NCI-H187 treated with DMSO at 0.1 percent for 48 hours (cell line): Measurements from ENCODE around the gene CDKN2AIPNL.
"Not testable (repeated sequence)": the region's sequence is repeated elsewhere in the genome, so short reads cannot be mapped to it uniquely, and the experiment has no call there.

Experiments
- DNase-seq: peaks from one replicate; lab custom pipeline; 2025; lab: John Stamatoyannopoulos, UW

Gene CDKN2AIPNL

GRCh38 chr5:134437847-134438581 is 26.3 kb upstream of the CDKN2AIPNL start:
- no peak for DNase-seq

GRCh38 chr5:134437340-134437846 is 25.7 kb upstream of the CDKN2AIPNL start:
- DNase-seq = no peak

GRCh38 chr5:134436523-134437339 is 25.1 kb upstream of the CDKN2AIPNL start:
- DNase-seq = peak; percentile 54

GRCh38 chr5:134435560-134435959 is 23.9 kb upstream of the CDKN2AIPNL start:
- no peak for DNase-seq

GRCh38 chr5:134432677-134433359 is 21.1 kb upstream of the CDKN2AIPNL start:
- DNase-seq = no peak

DNA sequence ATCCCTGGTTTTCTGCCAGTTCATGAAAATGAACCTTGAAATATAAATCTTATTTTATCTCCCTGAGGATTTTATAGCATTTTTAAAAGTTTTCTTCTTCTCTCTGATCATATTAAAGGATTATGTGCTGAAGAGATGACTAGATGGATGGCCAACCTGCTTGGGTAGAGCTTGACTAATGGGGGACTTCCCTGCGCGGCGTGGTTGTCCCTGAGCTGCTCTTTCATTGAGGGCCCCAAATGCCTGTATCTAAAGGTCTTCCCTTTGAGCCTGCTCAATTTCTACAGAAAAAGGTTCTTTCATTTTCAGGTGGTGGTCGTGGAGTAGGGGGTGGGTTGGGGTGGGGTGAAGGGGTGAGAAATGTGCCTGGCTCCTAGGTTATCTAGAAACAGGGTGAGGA is 20.5 kb upstream of the CDKN2AIPNL start:
- no peak for DNase-seq

DNA sequence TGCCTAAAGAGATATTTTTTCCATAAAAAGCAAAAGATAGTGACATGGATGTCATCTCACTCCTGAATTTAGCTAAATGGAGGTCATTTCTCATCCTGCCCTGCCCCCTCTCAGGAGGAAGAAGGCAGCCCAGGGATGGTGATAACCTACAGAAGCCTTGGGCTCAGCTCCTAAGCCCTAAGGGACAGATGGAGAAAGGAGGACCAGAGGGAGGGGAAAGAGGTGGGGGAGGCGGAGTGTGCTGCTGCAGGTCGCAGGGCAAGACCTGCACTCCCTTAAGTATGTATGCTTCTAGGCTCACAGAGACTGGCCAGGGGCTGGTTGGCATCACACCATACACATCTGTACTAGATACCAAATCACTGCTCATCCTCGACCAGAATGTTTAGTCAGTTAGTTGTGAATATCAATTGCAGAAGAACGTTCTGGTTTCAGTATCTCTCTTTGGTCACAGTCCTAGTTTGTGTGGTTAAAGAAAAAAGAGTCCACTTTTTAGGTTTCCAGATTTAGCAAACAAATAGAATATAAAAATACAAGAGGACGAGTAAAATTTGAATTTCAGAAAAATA is 18.4 kb upstream of the CDKN2AIPNL start:
- DNase-seq = no peak

DNA sequence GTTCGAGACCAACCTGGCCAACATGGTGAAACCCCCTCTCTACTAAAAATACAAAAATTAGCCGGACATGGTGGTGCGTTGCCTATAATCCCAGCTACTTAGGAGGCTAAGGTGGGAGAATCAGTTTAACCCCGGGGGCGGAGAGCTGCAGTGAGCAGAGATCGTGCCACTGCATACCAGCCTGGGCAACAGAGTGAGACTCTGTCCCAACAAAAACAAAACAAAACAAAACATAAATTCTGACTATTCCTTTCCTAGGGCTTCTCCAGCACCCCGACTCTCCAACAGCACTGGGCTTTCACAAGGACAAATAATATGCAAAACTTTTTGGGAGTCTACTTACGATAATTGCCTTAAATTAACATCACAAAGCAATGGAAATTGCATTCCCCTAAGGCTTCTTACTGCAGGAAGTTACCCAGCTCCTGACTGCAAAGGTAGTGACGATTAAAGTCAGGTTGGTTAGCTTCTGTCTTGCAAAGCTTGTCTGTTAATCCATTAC is 15.9 kb upstream of the CDKN2AIPNL start:
- no peak for DNase-seq

- no peak for DNase-seq
Measured at GRCh38 chr5:134426361-134426760, 14.7 kb upstream of the CDKN2AIPNL start.

- DNase-seq = no peak
Measured at GRCh38 chr5:134423376-134423775, 11.7 kb upstream of the CDKN2AIPNL start.

GRCh38 chr5:134422791-134423365 is 11.2 kb upstream of the CDKN2AIPNL start:
- no peak for DNase-seq

GRCh38 chr5:134421038-134421437 is 9.4 kb upstream of the CDKN2AIPNL start:
- not testable (repeated sequence) for DNase-seq

DNA sequence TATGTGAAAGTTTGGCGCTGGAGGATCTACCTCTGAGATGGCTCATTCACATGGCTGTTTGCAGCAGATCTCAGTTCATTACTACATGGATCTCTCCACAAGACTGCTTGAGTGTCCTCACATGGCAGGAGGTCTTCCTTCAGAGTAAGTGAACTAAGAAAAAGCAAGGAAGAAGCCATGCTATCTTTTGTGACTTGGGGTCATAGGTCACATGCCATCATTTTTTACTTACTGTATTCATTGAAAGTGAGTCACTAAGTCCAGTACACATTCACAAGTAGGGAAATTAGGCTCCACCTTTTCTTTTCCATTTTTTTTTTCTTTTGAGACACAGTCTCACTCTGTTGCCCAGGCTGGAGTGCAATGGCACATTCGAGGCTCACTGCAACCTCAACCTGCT is 8.7 kb upstream of the CDKN2AIPNL start:
- DNase-seq = no peak

DNA sequence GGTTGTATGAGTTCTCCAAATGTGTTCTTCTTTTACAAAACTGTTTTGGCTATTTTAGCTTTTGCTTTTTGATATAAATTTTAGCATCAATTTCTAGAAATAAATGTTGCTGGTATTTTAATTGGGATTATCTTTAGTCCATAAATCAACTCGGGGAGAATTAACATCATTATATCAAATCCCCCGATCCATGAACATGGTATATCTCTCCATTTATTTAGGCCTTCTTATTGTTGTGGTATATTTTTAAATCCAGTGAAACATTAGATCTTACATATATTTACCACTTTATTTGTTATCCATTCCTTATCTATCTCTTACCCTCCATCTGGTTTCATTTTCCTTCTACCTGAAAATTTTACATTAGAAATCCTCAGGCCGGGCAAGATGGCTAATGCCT is 7.3 kb upstream of the CDKN2AIPNL start:
- DNase-seq = no peak

GRCh38 chr5:134417707-134418106 is 6.0 kb upstream of the CDKN2AIPNL start:
- DNase-seq = no peak

DNA sequence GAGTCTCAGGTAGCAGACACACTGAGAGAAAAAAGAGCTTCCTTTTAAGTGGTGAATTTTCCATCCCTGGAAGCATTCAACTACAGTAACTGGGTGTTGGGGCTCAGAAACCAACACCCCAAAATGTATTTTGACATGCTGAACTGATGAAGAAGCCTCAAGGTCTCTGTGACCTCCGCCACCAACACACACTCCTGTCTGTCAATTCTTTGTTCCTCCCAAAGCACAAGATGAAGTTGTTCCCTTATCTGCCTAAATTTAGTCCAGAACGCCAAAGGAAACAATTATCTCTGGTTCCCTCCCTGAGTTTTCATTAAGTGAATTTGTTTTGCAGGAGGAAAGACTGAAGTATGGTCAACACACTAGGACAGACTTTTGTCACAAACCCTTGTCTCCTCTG is 1.4 kb upstream of the CDKN2AIPNL start:
- no peak for DNase-seq

- DNase-seq = no peak
Measured at GRCh38 chr5:134411228-134411545, 494 bp downstream of the CDKN2AIPNL start.

DNA sequence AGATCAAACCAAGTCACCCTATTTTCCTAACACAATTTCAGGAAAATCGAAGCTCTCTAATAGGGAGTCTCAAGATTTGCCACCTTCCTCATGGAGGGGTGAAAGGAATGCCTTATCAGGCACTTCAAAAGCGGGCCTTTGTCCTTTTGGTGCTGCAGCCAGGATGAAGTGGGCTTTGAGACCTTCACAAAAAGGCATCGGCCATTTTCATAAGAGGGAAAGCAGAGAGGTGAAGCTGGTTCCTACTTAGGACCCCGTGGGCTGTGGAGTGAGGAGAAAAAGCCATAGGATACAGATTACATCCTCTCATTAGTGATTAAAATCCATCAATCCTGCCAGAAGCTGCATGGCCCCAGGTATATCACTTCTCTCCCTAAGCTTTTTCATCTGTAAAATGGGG is 859 bp downstream of the CDKN2AIPNL start:
- no peak for DNase-seq

- DNase-seq = no peak
Measured at GRCh38 chr5:134409321-134409720, 2.4 kb downstream of the CDKN2AIPNL start.

- no peak for DNase-seq
Measured at GRCh38 chr5:134406390-134406789, 5.3 kb downstream of the CDKN2AIPNL start.

DNA sequence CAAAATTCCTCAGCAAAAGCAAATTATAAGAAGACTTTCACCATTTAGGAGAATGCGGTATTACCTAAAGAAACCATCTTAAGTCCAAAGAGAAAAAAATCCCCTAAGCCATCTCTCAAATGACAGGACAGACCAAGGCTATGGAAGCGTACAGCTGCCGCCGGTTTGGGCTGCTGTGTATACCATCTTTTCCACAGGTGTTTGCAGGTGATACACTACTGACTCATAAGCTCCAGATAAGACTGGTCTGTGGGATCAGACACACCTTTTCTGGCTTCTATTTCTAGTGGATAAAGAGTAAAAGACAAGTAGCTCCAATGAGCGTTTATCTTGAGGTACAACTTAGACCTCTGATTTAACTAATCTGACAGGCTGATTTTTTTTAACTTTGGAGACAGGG is 7.7 kb downstream of the CDKN2AIPNL start:
- DNase-seq = no peak

GRCh38 chr5:134398609-134399155 is 13.0 kb downstream of the CDKN2AIPNL start:
- DNase-seq = no peak
